ENCODE results near the gene PACS1. TPM values are rescaled to one million over a fixed set of nuclear protein-coding genes. Genes with fewer than 3 reads are reported as not detected.

PACS1 gene
- total RNA-seq, 1 experiment from 2014 or later: 41.1 TPM

DNA sequence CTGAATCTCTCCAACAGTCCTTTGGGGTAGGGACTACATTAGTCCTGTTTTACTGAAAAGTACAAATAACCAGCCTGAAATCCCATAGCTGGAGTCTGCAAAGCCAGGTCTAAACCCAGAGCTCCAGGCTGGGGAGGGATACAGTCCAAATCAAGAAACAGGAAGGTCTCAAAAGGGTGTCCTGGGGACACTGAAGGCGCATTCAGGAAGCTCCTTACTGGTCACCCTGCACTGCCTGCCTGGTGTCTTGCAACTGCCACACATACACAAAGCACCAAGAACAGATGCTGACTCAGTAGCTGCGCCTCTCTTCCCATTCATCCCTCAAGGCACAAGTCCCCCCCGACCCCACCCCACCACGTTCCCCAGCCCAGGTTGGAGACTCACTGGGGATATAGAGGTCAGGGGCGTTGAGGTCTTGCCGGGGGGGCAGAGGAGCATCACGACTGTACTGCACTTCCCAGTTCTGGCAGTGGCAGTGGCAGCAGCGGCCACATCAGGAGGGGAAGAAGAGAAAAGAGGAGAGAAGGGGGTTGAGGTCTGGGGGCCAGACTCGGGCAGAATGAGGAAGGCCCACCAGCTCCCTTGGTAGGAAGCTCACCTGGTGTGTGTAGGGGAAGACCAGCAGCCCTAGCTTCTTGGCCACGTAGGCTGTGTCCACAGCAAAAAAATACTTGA, 217.3 kb downstream of the PACS1 start:
- DNase-seq (ENCODE audit: low read depth, low spot score) (no peak), ATAC-seq (no peak)
- H3K9ac ChIP-seq (ENCODE audit: low read length): 0 out of 2 replicates have a peak overlapping the region, but pooled peaks have one; percentile 93
- H3K4me3 ChIP-seq (replicated peaks in 1 of 2; ENCODE audit: low read depth in 1 of 2, low read length in 2 of 2): peak overlapping the region; percentile 71 to 96
- ChIA-PET CTCF (interaction anchor here (3.4 kb wide), 1 partner anchor 24 kb away, joined by 25 read pairs; no protein-coding TSS in a partner anchor), RAD21 (ENCODE audit: low non-redundant PET in 1 of 2, low total read pairs in 2 of 2, uncharacterized antibody in 2 of 2, unreplicated experiment in 2 of 2) (no interaction called here), POLR2A (interaction anchor here (2.7 kb wide), 1 partner anchor 25 kb away, joined by 18 read pairs; no protein-coding TSS in a partner anchor)
- no peaks in the 10 kb centered on the region for H3K27me3 ChIP-seq (ENCODE audit: insufficient read depth, low read length)
- no peaks in the 10 kb centered on the region for H3K9me3 ChIP-seq (ENCODE audit: control insufficient read depth in 1 of 2, insufficient read depth in 1 of 2, low read depth in 1 of 2, low read length in 2 of 2)
- H3K9me2 ChIP-seq (ENCODE audit: insufficient read depth): no peaks in the 10 kb centered on the region
- TF ChIP-seq CBX3 (IDR thresholded peaks at IDR 0.05; ENCODE audit: low read depth) (no peak), CEBPB (IDR thresholded peaks at IDR 0.05; ENCODE audit: low read depth) (no peak), ELF1 (IDR thresholded peaks at IDR 0.05; ENCODE audit: borderline replicate concordance, low read depth) (no peak), SP1 (IDR thresholded peaks at IDR 0.05; ENCODE audit: low read depth) (no peak), ZFX (IDR thresholded peaks at IDR 0.05) (no peak), SRF (IDR thresholded peaks at IDR 0.05; ENCODE audit: low read depth) (no peak), EZH2phosphoT487 (IDR thresholded peaks at IDR 0.05; ENCODE audit: borderline replicate concordance) (no peak), POLR2A (IDR thresholded peaks at IDR 0.05; ENCODE audit: borderline replicate concordance, extremely low read depth, insufficient read depth, insufficient read length) (no peak), ZNF274 (IDR thresholded peaks at IDR 0.05; ENCODE audit: low read depth, low read length) (no peak), POLR2AphosphoS5 (IDR thresholded peaks at IDR 0.05; ENCODE audit: low read depth, low read length) (no peak), EZH2 (IDR thresholded peaks at IDR 0.05) (no peak)
- TF ChIP-seq, protein P1, sequence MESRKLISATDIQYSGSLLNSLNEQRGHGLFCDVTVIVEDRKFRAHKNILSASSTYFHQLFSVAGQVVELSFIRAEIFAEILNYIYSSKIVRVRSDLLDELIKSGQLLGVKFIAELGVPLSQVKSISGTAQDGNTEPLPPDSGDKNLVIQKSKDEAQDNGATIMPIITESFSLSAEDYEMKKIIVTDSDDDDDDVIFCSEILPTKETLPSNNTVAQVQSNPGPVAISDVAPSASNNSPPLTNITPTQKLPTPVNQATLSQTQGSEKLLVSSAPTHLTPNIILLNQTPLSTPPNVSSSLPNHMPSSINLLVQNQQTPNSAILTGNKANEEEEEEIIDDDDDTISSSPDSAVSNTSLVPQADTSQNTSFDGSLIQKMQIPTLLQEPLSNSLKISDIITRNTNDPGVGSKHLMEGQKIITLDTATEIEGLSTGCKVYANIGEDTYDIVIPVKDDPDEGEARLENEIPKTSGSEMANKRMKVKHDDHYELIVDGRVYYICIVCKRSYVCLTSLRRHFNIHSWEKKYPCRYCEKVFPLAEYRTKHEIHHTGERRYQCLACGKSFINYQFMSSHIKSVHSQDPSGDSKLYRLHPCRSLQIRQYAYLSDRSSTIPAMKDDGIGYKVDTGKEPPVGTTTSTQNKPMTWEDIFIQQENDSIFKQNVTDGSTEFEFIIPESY (IDR thresholded peaks at IDR 0.05; ENCODE audit: extremely low read depth, insufficient replicate concordance, low read length): no peak
- TF ChIP-seq, protein P2, sequence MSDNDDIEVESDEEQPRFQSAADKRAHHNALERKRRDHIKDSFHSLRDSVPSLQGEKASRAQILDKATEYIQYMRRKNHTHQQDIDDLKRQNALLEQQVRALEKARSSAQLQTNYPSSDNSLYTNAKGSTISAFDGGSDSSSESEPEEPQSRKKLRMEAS (IDR thresholded peaks at IDR 0.05): no peak
- TF ChIP-seq, protein P3, sequence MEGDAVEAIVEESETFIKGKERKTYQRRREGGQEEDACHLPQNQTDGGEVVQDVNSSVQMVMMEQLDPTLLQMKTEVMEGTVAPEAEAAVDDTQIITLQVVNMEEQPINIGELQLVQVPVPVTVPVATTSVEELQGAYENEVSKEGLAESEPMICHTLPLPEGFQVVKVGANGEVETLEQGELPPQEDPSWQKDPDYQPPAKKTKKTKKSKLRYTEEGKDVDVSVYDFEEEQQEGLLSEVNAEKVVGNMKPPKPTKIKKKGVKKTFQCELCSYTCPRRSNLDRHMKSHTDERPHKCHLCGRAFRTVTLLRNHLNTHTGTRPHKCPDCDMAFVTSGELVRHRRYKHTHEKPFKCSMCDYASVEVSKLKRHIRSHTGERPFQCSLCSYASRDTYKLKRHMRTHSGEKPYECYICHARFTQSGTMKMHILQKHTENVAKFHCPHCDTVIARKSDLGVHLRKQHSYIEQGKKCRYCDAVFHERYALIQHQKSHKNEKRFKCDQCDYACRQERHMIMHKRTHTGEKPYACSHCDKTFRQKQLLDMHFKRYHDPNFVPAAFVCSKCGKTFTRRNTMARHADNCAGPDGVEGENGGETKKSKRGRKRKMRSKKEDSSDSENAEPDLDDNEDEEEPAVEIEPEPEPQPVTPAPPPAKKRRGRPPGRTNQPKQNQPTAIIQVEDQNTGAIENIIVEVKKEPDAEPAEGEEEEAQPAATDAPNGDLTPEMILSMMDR (IDR thresholded peaks at IDR 0.05 in 2 of 3, conservative IDR thresholded peaks at IDR 0.05 in 1 of 3; ENCODE audit: borderline replicate concordance in 1 of 3, insufficient read depth in 1 of 3, low read depth in 2 of 3, low read length in 2 of 3): no peak
- intact Hi-C loops (cut with micrococcal nuclease): no loop called here
- no peak overlapping the region; the same call in 1 of the 2 replicates for H3K27ac ChIP-seq (ENCODE audit: low read depth, low read length)
- H3K36me3 ChIP-seq (ENCODE audit: control insufficient read depth in 1 of 2, insufficient read depth in 2 of 2, low read length in 2 of 2): no peaks in the 10 kb centered on the region
- peak overlapping the region; percentile 99 for H3K4me2 ChIP-seq (ENCODE audit: low read length)
- H3K4me1 ChIP-seq (ENCODE audit: control insufficient read depth in 1 of 2, insufficient read depth in 2 of 2, low read length in 2 of 2): peaks cover 15 to 44% of the 10 kb centered on the region in 2 experiments
- no peaks in the 10 kb centered on the region for H4K20me1 ChIP-seq (ENCODE audit: insufficient read depth)
- no TSS peak for BruUV-seq (replicated peaks)
- H3K79me2 ChIP-seq (ENCODE audit: insufficient read depth, low read length): peaks cover 19% of the 10 kb centered on the region
- no peak overlapping the region for H2AFZ ChIP-seq (ENCODE audit: low read depth, low read length, poor library complexity, severe bottlenecking)

Measured in HCT116 (cell line).